GM19238 (cell line): ENCODE data around the gene OR2V2.
"Not testable (repeated sequence)": the region's sequence is repeated elsewhere in the genome, so short reads cannot be mapped to it uniquely, and the experiment has no call there.

Experiments
- DNase-seq: peaks from one replicate; pipeline ENCODE4 v3.0.0; 2011; ENCODE audit warnings: low spot score; ENCODE audit not compliant: insufficient read length

The OR2V2 gene

GRCh38 chr5:181114844-181115778 lies 32.3 kb upstream of the OR2V2 start:
- no peak for DNase-seq

GRCh38 chr5:181118369-181118768 lies 29.0 kb upstream of the OR2V2 start:
- no peak for DNase-seq

GRCh38 chr5:181119105-181119504 lies 28.3 kb upstream of the OR2V2 start:
- DNase-seq, result no peak

GRCh38 chr5:181120306-181120705 lies 27.1 kb upstream of the OR2V2 start:
- DNase-seq, result no peak

GRCh38 chr5:181120761-181121160 lies 26.6 kb upstream of the OR2V2 start:
- DNase-seq, result no peak

GRCh38 chr5:181121675-181122561 lies 25.5 kb upstream of the OR2V2 start:
- DNase-seq, result no peak

GRCh38 chr5:181124526-181124925 lies 22.9 kb upstream of the OR2V2 start:
- no peak for DNase-seq

- DNase-seq, result no peak
Measured at GRCh38 chr5:181126841-181127240, 20.5 kb upstream of the OR2V2 start.

GRCh38 chr5:181127456-181127855 lies 19.9 kb upstream of the OR2V2 start:
- DNase-seq, result no peak

GRCh38 chr5:181127907-181128626 lies 19.3 kb upstream of the OR2V2 start:
- no peak for DNase-seq

- DNase-seq, result no peak
Measured at GRCh38 chr5:181129601-181130000, 17.8 kb upstream of the OR2V2 start.

- not testable (repeated sequence) for DNase-seq
Measured at GRCh38 chr5:181130081-181130480, 17.3 kb upstream of the OR2V2 start.

- no peak for DNase-seq
Measured at GRCh38 chr5:181130832-181131496, 16.4 kb upstream of the OR2V2 start, which contains the start of gene OR2V1. Gene OR2V1 (minus strand): TSS chr5:181131169. CDS start chr5:181125304, 5,865 bp downstream.

GRCh38 chr5:181131514-181131913 lies 15.9 kb upstream of the OR2V2 start:
- no peak for DNase-seq

GRCh38 chr5:181133083-181133482 lies 14.3 kb upstream of the OR2V2 start:
- DNase-seq, result no peak

GRCh38 chr5:181133610-181134231 lies 13.7 kb upstream of the OR2V2 start:
- no peak for DNase-seq

- no peak for DNase-seq
Measured at GRCh38 chr5:181134259-181134658, 13.1 kb upstream of the OR2V2 start.

GRCh38 chr5:181136361-181136955 lies 10.9 kb upstream of the OR2V2 start:
- DNase-seq, result no peak

- DNase-seq, result no peak
Measured at GRCh38 chr5:181138258-181138657, 9.1 kb upstream of the OR2V2 start.

- DNase-seq, result no peak
Measured at GRCh38 chr5:181140766-181141165, 6.6 kb upstream of the OR2V2 start.
